ENCODE measurements around the gene SPIRE1.

- no peak for TF ChIP-seq BACH2 (CRISPR knock-in tag; IDR thresholded peaks at IDR 0.05; ENCODE audit: borderline replicate concordance)
- TF ChIP-seq ARNTL (CRISPR knock-in tag; IDR thresholded peaks at IDR 0.05; ENCODE audit: borderline replicate concordance, low read depth), result no peak
- no peak for TF ChIP-seq ZNF565 (CRISPR knock-in tag; conservative IDR thresholded peaks at IDR 0.05; ENCODE audit: low read depth)
- no peak for TF ChIP-seq CSDC2 (CRISPR knock-in tag; IDR thresholded peaks at IDR 0.05)
- TF ChIP-seq PPARA (CRISPR knock-in tag; IDR thresholded peaks at IDR 0.05; ENCODE audit: borderline replicate concordance), result no peak
- TF ChIP-seq CREB5 (CRISPR knock-in tag; IDR thresholded peaks at IDR 0.05; ENCODE audit: low read depth), result no peak
- no peak for TF ChIP-seq ISL1 (CRISPR knock-in tag; IDR thresholded peaks at IDR 0.05)
These were observed 222.0 kb downstream of the SPIRE1 start for GRCh38 chr18:12435867-12436266.
